Cortex of kidney (tissue), 1 donor: ENCODE results near the gene CHST15.
"Not testable (repeated sequence)": the region's sequence is repeated elsewhere in the genome, so short reads cannot be mapped to it uniquely, and the experiment has no call there.

Experiments
- DNase-seq: peaks from one replicate; lab custom pipeline; 2025; lab: John Stamatoyannopoulos, UW

The CHST15 gene

DNA sequence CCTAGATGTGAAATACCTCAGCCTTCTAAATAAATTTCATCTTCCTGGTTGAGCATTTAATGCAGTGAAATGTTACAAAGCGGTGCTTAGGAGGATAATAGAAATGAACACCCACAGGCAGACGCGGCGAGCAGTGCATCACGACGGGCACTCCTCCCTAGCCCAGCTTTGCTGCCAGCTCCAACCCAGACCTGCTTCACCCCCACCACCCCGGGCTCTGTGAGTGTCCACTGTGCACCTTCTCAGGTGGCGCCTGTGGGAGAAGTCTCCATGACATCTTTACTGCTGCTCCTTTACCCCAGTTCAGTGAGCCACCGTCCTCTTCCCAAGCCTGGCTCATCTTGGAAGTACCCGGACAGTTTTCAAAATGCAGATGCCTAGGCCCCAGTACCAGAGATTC, 5.2 kb upstream of the CHST15 start:
- no peak for DNase-seq

- DNase-seq, result no peak
Observed at GRCh38 chr10:124097883-124098282, 4.5 kb upstream of the CHST15 start.

DNA sequence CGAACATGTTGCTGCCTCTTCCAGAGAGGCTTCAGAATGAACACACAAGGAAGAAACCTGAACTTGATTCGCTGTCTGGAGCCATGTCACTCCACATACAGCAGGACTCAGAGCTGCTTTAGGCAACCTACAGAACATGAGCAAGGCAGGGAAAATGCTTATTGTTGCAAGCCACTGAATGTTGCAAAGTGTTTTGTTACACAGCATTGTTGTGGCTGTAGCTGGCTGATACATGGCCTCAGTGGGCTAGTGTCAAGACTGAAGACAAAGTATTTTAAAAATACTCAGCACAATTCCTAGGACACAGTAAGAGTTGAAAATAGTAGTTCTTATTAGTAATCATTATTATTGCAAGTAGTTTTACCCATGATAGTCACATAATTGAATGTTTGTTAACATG, 3.1 kb upstream of the CHST15 start:
- no peak for DNase-seq

GRCh38 chr10:124095801-124096200, 2.4 kb upstream of the CHST15 start:
- not testable (repeated sequence) for DNase-seq

DNA sequence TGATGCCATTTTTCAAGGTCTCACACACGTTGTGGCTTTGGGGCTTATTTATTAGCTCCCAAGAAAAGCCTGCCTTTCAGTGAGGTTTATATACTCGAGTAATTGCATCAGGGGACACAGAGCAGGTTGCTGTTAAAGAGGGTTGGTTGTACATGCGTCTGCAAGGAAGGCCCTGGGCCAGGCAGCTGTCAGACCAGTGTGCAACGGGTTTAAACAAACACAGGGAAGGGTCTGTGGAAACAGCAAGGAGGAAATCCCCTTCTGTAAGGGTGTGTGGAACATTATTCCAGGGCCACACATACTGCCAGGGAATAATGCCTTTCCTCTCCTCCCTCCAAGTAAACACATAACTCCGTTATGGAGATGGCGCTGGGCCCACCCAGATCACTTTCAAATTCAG, 1.7 kb upstream of the CHST15 start:
- no peak for DNase-seq

GRCh38 chr10:124094419-124094785, 1.0 kb upstream of the CHST15 start:
- DNase-seq, result no peak

DNA sequence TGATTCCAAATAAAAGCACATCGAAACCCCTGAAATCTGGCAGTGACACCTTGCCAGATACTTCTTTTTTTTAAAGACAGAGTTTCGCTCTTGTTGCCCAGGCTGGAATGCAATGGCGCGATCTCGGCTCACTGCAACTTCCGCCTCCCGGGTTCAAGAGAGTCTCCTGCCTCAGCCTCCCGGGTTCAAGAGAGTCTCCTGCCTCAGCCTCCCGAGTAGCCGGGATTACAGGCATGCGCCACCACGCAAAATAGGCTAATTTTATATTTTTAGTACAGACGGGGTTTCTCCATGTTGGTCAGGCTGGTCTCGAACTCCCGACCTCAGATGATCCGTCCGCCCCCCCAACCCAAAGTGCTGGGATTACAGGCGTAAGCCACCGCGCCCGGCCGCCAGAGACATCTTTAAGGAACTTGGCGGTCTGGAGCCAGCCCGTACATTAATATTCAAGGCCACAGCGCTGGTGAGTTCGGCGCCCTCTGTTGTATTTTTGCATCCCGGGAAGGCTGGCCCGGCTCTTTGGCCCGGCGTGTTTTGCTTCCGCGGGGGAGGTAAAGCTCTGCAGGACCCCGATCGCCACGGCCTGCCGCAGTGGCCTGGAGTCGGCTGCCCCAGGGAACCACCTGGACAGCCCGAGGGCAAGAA, 498 bp upstream of the CHST15 start:
- not testable (repeated sequence) for DNase-seq

DNA sequence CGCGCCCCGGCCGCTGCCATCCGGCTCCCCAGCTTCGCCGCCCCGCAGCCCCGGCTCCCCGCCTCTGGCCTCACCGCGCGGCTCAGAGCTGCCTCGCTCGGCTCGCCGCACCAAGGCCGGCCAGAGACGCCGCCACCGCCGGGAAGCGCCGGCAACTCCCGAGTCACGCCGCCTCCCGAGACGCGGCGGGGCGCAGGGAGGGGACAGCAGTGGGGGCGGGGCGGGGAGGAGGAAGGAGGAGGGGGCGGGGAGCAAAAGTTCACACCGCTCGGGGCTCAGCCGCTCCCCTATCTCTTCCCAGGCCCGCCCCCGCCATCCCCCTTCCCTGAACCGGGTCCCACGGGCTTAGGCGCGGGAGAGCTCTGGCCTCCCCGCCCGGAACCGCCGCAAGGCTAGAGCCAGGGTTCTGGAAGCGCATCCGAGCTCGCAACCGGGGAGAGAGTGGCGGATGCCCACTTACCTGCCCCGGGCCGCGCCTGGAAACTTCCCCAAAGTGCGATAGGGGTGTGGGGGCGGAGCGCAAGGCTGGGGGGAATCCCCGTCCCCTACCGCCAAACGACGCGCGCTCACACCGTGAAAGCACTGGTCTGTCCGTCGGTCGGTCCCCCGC, 1.0 kb downstream of the CHST15 start:
- no peak for DNase-seq

DNA sequence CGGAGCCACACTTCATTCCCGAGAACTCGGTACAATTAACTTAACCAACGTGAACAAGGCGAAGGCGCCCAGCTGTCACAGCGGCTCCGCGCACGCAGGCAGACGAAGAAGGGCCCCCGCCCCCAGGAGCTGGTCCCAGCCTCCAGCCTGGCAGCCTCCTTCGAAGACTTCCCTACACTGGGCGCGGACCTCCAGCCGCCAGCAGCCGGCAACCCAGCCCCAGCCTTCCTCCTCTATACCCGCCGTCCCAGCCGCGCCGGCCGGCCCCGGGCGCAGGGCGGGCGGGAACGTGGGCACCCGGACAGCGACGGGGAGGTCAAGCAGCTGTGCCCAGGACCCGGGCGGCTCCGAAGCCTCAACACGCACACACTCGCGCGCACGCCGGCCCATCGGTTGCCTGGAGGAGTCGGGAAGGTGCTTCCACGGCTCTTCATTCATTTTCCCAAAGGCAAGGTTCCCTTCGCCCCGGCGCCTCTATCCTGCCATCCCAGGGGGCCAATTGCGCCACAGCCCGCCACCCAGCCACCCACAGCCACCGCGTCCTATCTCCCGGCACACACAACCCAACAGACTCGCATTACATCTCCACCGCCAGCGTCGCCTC, 1.6 kb downstream of the CHST15 start:
- no peak for DNase-seq

- no peak for DNase-seq
Observed at GRCh38 chr10:124090601-124091209, 2.7 kb downstream of the CHST15 start.

- DNase-seq, result no peak
Observed at GRCh38 chr10:124089859-124090258, 3.5 kb downstream of the CHST15 start.

DNA sequence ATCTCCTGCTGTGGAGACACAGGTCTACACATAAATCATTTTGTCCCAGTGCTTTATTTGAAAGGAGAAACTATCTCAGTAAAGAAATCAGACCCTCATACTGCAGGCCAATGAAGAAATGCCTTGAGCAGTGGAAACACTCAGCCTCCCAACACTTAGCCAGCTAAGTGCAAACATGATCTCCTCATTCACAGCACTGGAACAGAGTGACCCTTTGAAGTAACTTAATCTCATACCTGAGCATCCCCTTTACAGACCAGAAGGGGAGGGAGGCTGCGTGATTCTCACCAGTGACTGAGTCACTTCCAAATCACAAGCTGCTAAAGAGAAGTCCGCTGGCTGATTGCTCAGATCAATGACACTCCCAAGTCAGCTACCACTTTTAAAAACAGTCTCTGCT, 4.5 kb downstream of the CHST15 start:
- no peak for DNase-seq

DNA sequence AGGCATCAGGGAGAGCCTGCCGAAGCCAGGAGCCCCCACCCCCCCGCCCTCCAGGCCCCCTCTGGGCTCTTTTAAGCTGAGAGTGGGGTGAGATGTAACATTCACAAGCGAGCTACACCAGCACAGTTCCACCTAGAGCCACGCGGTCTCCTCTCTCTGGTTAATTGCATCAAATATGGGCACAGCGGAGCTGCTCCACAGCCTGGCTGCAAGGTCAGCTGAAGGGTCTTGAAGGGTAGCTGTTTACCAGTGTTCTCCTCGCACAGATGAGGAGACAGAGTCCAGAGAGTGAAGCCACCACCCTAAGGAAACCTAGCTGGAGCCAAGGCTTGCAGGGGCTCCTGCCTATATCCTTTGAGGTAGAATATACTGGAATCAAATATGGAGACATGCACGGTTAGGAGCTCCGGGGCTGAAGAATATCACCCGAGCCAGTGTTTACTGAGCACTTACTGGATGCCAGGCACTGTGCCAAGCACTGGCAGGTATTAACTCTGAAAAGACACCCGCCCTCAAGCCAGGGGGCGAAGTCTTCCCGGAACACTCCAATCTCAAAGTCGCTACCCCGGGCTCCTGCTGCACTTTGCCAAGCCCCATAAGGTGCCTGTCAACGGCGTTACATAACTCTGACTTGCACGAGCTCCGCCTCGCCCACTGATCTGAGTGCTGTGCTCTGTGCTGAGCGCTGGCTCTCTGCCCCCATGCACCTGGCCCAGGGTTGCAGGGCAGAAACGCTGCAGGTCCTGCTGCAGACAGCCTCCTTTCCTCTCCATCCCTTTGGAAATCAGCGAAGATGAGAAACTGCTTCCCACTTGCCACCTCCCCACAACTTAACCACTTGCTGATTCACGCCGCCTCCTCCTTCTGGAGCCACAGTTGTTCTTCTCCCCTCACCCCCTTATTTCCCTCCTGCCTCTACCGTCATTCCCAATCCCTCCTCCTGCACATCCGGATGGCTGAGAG, 5.4 kb downstream of the CHST15 start:
- no peak for DNase-seq

DNA sequence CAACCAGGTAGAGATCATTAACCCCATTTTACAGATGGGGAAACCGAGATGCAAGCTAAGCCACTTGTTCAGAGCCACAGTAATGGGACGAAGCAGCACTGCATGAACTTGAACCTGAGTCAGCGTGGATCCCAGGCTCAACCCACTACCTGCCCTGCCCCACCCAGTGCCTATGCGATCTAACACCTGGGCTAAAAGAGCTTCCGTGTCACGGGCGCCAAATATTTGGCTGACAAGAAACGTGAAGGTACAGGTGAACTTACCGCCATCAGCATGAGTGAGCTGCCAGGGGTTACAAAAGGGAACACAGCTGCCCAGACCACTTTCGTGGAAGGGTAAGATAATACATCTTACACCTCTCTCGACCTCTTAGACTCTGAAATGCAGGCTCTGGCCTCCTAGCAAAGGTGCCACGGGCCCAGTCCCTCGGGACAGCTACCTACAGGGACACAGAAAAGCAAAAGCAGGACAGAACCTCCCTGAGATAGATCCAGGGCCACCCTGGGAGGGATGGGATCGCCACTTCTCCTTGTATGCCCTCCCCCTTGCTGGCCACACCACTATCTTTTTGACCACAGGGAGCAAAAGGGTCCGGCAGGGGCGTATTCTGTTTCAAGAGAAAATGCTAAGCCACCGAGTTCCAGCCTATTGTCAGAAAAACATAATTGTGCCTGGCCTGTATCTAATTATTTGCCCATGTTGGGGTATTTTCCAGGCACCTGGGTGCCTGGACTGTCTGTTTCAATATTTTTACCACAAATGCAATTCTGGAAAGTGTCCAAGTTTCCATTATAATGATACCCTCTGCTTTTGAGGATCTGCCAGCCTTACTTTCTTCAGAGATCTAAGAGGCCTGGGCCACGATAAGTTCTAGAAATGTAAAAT, 6.4 kb downstream of the CHST15 start:
- no peak for DNase-seq

DNA sequence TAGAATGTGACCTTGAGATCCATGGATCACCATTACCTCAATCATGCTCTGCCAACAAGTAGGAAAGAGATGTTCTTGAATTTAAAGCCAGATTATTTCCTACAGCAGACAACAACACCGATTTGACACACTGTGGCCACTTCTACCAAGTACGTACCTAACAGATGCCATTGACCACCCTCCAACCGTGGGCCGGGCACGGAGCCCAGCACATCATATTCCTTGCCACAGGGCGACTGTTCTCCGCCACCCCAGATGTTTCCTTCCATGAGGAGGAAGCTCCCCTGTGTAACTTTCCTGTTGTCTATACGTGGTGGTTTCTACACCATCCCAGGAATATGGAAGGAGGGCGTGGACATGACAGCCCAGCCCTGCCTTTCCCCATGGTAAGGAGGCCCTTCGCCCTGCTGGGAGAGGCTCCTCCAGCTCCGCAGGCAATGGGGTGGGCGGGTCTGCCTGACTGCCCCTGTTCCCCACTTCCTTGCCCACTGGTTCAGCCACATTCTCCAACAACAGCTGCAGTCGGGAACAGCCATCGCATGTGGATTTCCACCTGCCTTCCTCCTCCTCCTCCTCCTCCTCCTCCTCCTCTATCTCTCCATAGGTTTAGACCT, 7.2 kb downstream of the CHST15 start:
- DNase-seq, result no peak

- no peak for DNase-seq
Observed at GRCh38 chr10:124085680-124086079, 7.7 kb downstream of the CHST15 start.

GRCh38 chr10:124084708-124085107, 8.7 kb downstream of the CHST15 start:
- DNase-seq, result no peak

GRCh38 chr10:124083740-124084397, 9.5 kb downstream of the CHST15 start:
- no peak for DNase-seq

- no peak for DNase-seq
Observed at GRCh38 chr10:124083047-124083739, 10.2 kb downstream of the CHST15 start.

DNA sequence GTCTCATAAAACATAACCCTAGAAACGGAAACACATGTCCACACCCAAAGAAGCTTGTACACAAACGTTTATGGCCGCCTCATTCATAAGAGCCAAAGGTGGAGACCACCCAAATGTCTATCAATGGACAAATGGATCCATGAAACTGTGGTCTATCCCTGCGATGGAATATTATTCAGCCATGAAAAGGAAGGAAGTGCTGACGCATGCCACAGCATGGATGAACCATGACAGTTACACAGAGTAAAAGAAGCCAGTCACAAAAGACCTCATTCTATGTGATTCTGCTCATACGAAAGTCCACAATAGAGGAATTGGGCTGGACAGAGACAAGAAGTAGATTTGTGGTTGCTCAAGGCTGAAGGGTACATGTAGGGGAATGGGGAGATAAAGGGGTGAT, 10.8 kb downstream of the CHST15 start:
- DNase-seq, result no peak
